Measurements from ENCODE around the gene TSKS.
"Not testable (repeated sequence)": the region's sequence is repeated elsewhere in the genome, so short reads cannot be mapped to it uniquely, and the experiment has no call there.

TSKS gene

DNA sequence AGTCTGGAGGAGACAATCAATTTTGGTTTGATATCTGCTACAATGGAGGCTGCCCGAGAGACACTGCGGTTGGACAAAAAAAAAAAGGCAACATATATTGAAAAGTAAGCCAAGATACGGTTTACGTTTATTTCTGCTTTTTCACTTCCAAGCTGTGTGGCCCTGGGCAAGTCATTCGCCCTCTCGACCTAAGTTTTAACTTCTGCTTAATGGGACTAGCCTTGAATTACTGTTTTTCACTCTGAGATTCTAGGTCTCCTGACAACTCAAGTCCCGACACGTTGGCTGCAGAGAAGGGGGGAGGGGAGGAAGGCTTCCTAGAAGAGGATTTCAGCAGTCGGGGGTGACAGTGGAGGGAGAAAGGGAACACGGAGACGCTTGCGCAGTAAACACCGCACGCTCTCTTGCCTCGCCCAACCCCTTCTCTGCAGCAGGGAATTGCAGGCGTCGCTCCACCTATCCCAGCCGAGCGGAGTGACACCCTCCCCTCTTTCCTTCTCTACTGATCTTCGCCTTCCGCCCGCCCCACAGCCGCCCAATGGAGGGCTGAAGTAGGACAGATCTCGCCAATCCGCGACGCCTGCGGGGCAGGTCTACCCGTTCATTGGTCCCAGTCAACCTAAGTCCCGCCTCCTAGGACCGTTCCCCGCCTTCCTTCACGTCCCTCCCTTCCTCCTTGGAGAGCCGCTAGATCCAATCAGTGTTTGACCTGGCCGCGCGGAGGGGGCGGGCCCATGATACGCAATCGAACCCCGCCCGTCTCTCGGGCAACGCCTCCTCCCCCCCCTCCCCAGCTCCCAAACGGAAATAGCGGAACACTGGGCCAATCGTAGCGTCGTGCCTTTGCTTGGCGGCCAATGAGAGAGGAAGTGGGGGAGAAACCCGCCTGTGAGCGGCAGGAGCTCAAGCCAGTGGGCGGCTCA is 3.2 kb upstream of the TSKS start:
- peak; percentile 99 for DNase-seq

DNA sequence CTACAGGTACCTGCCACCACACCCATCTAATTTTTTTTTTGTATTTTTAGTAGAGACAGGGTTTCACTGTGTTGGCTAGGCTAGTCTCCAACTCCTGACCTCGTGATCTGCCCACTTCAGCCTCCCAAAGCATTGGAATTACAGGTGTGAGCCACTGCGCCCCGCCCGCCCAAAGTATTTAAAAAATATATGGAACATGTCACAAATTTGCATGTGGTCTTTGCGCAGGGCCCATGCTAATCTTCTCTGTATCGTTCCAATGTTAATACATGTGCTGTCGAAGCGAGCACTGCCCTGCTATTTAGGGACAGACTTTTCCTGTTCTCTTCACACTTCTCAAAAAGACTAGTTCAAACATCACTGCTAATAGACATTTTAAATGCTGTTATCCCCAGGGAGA is 1.2 kb upstream of the TSKS start:
- no peak for DNase-seq

DNA sequence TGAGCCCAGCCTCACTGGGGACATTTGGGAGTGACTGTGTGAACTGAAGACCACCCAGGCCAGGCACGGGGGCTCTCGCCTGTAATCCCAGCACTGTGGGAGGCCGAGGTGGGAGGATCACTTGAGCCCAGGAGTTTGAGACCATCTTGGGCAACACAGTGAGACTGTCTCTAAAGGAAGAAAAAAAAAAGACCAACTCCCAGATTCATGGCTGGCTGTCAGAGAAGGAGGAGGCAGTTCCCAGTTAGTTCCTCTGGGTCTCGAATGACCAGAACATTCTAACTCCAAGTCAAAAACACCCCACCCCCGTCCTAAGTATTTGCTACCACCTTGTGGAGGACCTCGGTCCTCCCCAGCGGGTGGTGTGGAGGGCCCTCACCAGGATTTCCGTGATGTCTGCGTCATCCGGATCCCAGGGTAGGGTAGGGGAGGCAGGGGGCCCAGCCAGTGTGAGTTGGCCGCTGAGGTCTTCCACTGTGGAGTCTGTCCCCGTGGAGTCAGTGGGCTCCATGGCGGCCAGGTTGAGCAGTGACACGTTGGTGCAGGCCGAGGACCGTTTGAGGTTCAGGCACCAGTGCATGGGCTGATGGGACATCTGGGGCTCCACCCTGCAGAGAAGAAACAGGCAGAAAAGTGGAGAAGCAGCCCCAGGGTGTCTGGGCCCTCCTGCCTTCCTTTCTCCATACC is 1.3 kb downstream of the TSKS start:
- DNase-seq, result no peak

DNA sequence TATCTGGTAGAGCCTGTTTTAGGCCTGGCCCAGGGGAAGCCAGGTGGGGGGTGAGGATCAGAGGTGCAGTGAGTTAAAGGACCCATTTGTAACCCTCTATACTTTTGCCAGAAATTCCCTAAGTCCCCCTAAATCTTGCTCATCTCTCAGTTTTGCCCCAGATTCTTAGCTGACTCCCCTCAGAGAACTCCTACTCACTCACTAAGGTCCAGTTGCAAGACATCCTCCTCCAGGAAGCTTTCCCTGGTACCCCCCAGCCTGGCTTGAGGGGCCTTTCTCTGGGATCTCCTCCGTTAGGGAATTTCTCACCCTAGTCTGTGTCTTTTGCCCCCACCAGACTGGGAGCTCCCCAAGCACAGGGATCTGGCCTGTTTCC is 1.9 kb downstream of the TSKS start:
- no peak for DNase-seq

DNA sequence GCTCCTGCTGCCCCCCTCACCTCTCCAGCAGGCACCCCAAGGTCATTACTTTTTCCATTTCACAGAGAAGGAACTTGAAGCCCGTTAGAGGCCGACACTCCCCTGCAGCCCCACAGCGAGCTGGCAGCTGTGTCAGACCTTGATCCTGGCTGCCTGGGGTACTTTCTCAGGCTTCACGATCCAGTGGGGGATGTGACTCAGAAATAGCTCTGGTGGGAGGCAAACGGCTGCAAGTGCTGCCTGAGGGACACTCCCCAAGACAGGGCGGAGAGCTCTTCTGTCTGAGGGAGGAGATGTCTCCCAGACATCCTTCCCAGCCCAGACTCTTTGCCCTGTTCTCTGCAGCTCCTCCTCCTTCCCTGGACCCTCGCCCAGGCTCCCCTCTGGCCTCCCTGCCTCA is 4.8 kb downstream of the TSKS start:
- no peak for DNase-seq

DNA sequence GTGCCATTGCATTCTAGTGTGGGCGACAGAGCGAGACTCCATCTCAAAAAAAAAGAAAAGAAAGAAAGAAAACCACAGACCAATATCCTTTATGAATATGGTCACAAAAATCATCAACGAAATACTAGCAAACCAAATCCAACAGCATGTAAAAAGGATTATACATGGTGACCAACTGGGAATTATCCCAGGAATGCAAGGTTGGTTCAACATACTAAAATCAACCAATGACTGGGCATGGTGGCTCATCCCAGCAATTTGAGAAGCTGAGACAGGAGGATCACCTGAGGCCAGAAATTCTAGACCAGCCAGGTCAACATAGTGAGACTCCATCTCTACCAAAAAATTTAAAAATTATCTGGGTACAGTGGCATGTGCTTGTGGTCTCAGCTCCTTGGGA is 7.2 kb downstream of the TSKS start:
- no peak for DNase-seq

DNA sequence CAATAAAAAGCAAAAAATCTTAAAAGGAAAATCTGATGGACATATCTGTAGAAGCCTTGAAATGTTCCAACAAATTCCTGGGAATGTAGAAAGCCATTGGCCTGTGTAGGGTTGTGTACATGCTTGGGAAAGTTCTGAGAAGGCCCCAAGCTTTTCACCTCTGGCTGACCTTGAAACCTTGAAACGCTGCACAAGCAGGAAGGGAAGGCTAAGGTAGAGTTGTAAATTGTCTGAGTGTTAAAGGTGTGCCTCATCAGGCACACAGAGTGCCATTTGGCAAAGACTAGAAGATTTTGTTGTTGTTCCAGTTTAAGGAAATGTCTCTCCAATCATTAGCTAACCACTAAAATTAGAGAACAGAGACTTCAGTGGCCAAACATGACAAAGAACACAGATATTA is 10.4 kb downstream of the TSKS start:
- DNase-seq, result no peak

DNA sequence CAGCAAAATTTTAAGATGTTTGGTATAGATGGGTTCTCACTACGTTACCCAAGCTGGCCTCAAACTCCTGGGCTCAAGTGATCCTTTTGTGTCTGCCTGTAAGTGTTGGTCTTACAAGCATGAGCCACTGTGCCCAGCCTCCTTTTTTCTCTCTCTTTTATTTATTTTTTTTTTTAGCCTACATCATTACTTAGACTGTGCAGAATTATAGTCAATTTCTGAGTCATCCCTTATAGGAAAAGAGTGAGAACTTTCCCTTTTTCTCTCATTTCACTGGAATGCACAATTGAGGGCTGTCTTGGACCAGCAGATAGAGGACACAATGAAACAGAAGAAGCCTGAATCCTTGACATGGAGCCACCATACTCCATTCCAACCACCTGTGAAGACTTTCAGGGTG is 13.3 kb downstream of the TSKS start:
- DNase-seq, result no peak

DNA sequence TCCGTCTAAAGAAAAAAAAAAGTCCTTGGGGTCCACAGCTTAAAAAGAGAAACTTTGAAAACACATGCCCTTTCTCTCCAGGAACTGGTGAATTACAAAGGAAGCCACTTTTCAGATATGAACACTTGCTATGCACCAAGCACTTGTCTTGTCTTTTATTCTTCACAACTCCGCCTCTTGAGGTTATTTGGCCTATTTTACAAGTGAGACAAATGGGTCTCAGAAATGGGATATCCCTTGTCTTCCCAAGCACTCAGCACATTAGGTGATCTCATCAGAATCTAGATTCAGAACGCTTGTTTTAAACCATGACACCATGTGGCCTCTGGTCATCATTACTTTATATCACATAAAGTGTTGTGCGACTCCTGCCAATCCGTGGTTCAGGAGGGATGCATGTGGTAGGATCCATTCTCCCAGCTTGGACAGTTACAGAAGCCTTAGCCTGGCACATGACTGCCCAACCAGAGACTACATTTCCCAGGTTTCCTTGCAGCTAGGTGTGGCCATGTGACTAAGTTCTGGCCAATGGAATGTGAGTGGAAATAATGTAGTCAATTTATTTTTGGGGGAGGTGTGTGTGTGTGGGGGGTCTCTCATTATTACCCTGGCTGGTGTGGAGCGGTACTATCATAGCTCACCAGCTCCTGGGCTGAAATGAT is 13.9 kb downstream of the TSKS start:
- no peak for DNase-seq

DNA sequence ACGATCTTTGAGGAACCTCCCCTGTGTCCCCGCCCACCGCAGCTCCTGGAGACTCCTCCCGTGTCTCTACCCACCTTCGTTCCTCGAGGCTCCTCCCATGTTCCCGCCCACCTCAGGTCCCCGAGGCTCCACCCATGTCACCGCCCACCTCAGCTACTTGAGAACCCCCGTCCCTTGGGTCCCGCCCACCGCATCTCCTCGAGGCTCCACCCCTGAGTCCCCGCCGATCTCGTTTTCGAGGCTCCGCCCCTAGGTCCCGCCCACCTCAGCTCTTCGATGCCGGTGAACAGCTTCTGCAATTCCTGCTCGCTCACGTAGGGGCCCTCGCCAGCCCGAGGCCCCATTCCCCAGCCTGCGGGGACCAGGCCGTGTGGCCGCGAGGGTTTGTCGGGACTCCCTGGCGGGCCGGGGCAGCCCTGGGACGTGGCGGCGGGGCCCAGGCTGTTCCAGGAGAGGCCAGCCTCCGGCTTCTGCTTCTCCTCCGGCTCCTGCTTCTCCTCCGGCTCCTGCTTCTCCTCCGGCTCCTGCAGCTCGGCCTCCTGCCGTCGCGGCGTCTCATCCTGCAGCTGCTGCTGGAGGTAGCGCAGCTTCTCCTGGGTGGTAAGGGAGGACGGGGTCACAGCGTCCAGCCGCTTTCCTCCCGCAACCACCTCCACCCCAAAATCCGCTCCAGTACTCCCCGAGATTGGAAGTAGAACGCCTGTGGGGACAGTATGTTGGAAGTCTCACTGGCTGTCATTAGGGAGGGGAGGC is 16.7 kb downstream of the TSKS start:
- DNase-seq, result no peak

DNA sequence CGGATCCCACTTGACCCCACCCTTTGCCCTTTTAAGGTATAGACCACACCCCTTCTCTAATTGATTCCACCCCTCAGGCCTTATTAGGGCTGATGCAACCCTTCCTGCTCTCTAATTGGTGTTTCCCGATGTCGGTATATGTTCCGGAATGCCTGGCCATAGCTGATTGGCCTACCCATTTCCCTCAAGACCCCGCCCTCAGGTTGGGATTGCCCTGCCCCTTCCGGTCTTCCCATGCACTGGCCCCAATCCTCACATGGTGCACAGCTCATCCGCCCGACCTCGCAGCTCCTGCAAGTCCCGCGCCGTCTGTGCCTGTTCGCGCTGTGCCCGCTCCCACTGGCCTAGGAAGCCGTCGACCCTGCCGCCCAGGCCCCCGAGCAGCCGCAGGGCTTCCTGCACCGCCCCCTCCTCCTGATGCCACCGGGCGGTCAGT is 18.1 kb downstream of the TSKS start:
- DNase-seq, result no peak

DNA sequence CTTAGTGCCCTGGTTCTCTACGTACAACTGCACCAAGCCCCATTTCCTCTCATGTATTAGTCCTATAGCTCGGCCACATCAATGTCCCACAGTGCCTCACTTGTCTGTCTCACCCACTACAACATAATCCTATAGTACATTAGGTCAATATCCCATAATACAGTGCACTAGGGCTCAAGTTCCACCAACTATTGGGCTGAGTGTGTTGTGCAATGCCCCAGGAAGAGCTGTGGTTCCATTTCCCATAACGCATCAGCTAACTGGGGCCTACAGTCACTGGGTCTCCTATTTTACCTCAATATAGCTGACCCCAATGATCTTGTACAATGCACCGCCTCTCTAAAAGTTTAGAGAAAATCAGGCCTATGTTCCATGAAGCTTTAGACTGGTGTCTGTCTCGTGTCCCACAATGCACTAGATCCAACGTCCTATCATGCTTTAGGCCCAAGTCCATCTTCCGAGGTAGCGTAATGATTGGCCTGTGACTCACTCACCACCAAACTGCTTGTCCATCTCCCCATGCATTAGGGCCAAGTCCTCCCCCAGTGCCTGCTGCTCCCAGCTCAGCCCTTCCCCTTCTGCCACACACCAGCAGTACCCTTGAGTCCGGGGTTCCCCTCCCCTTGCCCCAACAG is 21.8 kb downstream of the TSKS start:
- DNase-seq, result no peak

DNA sequence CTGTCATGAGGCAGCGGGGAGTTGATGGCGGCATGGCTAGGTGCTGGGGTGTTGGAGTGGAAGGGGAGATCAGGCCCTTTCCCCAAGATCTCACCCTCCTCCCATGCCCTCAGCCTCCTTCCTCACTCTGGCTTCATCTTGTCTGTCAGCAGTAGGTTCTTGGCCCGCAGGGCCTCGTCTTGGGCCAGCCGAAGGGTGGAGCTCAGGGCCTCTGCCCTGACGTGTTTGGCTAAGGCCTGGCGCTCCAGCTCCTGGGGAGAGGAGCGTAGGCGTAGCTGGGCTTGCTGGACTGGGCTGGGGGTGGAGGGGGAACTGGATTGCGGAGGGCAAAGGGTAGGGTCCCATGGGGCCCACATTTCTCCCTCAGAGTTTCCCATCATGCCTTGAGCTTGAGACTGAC is 23.2 kb downstream of the TSKS start:
- no peak for DNase-seq

DNA sequence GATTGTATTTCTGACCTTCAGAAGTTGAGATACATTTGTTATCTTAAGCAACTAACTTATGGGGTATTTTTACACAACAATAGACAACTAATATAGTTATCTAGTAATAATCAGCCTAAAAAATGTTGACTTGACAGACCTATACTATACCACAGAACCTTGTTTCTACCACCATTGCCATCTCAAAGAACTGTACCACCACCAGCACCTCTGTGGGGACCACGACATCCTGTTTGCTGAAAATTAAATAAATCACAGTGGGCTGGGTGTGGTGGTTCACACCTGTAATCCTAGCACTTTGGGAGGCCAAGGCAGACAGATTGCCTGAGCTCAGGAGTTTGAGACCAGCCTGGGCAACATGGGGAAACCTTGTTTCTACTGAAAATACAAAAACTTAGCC is 24.0 kb downstream of the TSKS start:
- DNase-seq, result no peak

DNA sequence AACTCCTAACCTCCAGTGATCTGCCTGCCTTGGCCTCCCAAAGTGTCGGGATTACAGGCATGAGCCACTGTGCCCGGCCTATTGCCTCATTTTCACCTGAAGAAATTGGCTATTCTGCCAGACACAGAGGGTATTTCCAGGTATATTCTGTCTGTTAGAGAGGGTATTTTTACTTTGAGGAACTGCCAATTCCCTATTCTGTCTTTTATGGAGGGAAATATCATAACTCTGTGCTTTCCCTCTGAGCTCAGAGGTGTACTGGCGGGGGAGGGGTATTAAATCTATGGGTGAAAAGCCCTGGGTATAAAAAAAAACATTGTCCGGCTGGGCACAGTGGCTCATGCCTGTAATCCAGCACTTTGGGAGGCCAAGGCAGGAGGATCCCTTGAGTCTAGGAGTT is 24.8 kb downstream of the TSKS start:
- DNase-seq, result no peak

DNA sequence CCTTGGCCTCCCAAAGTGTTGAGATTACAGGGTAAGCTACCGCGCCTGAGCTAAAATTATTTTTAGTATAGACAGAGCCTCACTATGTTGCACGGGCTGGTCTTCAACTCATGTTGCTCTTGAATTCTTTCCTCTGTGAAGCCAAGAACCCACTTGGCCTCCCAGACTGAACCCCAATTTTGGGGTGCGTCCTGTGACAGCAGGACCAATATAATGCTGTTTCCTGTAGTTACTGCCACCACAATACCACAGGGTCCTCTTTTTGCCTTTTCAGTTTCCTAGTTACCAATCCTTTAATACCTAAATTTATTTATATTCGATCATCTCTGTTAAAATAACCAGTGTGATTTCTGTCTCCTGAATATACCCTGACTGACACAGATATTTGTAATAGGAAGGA is 32.9 kb downstream of the TSKS start:
- DNase-seq, result no peak

DNA sequence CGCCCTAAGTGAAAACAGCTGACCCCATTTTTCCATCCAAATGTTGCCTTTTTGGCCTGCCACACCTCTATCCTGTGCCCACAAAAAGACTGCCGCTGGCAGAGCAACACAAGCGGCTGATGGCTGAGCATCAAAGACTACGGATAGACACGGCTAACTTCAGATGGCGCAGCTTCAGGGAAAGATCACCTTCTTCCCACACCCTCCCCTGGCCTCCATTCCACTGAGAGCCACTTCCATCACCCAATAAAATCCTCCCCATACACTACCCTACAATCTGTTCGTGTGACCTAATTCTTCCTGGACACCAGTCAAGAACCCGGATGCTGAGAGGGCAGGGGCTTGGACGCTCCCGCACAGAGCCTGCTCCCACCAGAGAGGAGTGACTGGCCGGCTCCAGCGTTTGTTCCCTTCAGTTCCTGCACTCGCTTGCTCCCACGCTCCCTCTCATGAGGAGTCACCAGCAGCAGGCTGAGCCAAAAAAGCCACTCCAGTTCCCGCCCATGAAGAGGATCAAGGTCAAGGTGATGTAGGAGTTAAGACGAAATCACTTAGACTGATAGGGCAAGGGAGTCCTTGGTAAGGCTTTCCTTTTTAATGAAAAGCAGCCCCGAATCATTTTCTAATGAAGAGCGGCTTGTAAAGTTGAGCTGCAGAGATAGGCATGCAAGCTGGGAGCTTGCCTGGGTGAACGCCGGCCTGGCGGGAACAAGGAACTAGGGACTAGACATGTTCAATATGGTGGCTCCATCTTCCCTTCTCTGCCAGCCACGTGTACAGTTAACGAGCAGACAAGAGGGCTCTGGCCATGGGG is 35.7 kb downstream of the TSKS start:
- no peak for DNase-seq

DNA sequence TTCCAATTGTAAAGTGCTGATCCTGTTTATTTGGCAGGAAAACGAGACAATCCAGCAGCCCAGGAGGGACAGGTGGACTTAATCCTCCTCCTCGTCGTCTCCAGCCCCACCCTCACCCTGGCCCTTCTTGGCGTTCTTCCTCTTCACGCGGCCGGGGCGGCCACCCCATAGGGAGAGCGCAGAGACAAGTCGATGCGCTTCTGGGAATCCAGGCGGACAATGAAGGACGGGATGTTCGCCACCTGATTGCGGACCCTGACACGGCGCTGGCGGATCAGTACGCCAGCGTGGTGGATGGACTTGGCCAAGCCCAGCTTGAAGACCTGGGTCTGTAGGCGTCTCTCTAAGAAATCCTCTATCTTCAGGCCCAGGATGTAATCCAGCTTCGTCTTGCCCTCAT is 43.7 kb downstream of the TSKS start:
- DNase-seq, result not testable (repeated sequence)

DNA sequence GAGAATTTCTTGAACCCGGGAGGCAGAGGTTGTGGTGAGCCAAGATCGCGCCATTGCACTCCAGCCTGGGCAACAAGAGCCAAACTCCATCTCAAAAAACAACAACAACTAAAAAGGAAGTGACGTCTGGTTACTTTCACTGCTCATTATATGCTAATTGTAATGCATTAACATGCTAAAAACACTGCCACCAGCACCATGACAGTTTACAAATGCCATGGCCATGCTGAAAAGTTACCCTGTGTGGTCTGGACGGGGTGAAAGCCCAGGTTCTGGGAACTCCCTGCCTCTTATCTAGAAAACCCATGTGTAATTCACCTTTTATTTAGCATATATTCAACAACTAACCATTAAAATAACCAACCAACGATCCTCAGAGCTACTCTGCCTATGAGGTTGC is 44.1 kb downstream of the TSKS start:
- no peak for DNase-seq

DNA sequence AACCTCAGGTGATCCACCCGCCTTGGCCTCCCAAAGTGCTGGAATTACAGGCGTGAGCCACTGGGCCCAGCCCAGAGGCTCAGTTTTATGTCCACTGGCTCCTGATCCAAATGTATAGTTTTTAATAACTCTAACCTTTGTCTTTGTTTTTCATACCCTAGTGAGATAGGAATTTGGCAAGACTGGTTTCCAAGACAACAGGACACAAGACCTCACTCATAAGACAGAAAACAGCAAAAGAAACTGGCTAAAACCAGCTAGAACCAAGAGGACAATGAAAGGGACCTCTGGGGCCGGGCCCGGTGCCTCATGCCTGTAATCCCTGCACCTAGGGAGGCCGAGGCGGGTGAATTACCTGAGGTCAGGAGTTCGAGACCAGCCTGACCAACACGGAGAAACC is 44.6 kb downstream of the TSKS start:
- DNase-seq, result no peak

DNA sequence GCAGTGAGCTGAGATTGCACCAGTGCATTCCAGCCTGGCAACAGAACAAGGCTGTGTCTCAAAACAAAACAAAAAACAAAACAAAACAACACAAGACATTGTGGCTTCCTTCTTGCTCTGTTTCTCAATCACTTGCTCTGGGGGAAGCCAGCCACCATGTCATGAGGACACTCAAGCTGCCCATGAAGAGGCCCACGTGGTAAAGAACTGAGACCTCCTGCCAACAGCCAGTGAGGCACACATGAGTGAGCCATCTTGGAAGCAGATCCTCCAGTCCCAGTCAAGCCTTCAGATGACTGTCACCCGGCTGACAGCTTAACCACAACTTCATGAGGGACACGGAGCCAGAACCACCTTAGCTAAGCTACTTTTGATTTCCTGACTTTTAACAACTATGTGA is 47.0 kb downstream of the TSKS start:
- DNase-seq, result no peak
